Adrenal gland (tissue), 12 donors: ENCODE measurements around the gene BTLA. TPM values are rescaled to one million over a fixed set of nuclear protein-coding genes. Genes with fewer than 3 reads are reported as not detected.

ENCODE experiments used
- DNase-seq, 7 donors: peaks; one replicate each; pipeline ENCODE4 v3.0.0-alpha.2; 2019 to 2020
- H3K27ac ChIP-seq, 5 donors: fragments of 200-600 bp; sonication (generic) in 4 of 5; 1 replicate in 3 of 5; 2 replicates in 2 of 5; pipeline versions ENCODE4 v1.5.1 to v1.8.0; 2016 to 2020; ENCODE audit warnings: mild to moderate bottlenecking in 1 of 5
- H3K27me3 ChIP-seq: fragments of 200-600 bp; 2 replicates; pipeline ENCODE4 v1.8.0; 2021
- H3K36me3 ChIP-seq, 2 donors: fragments of 200-600 bp; replicated peaks in 1 of 2; 1 replicate in 1 of 2; 2 replicates in 1 of 2; pipeline versions ENCODE4 v1.5.1 to v1.8.0; 2018 to 2022
- H3K4me1 ChIP-seq, 2 donors: fragments of 200-600 bp; replicated peaks in 1 of 2; 1 replicate in 1 of 2; 2 replicates in 1 of 2; pipeline versions ENCODE4 v1.5.1 to v1.8.0; 2018 to 2021
- H3K4me3 ChIP-seq, 4 donors: fragments of 200-600 bp; sonication (generic) in 3 of 4; one replicate each; pipeline ENCODE4 v1.5.1; 2016 to 2018
- H3K9me3 ChIP-seq, 3 donors: fragments of 200-600 bp; sonication (generic) in 1 of 3; replicated peaks in 1 of 3; 1 replicate in 2 of 3; 2 replicates in 1 of 3; pipeline versions ENCODE4 v1.5.1 to v1.8.0; 2016 to 2021
- POLR2A ChIP-seq, 2 donors: fragments of 450-650 bp; IDR thresholded peaks; one replicate each; pipeline ENCODE4 v1.6.1; 2017; ENCODE audit warnings: antibody characterized with exemption in 2 of 2, mild to moderate bottlenecking in 2 of 2, moderate library complexity in 1 of 2
- WGBS, 4 donors: extraction: QIAGEN DNeasy Blood & Tissue Kit in 2 of 4; methylation state at CpG; one replicate each; pipeline versions ENCODE4 v1.1.5 to v1.1.7; 2013 to 2017; 5-methylcytosine and 5-hydroxymethylcytosine counted together
- intact Hi-C, 2 donors: fragments of 100-400 bp; cut with DNase I; formaldehyde crosslinking; loops; one replicate each; pipeline versions ENCODE4 v1.14.1 to v1.15.0; 2022 to 2023
- polyA plus RNA-seq, 3 donors: library from polyadenylated mRNA; stranded (reverse); fragments of 200-250 nt in 2 of 3; fragments of 350-450 nt in 1 of 3; fragmentation: Illumina TruSeq in 1 of 3; extraction: RNeasy Lipid Tissue Mini Kit (QIAGEN cat#74804) in 1 of 3; gene quantifications; one replicate each; pipeline ENCODE4 v1.2.3, GENCODE V29; 2013 to 2014
- total RNA-seq, 9 donors: library from RNA; depleted of rRNA in 4 of 9; stranded (reverse); fragments of >200 nt in 4 of 9; fragments of 120-200 nt in 1 of 9; fragmentation: NEBNext Ultra II Directional in 1 of 9; extraction: Animal tissue kit (Norgen Biotek cat#: 25700) in 1 of 9; gene quantifications; one replicate each; pipeline versions ENCODE4 v1.1.0 to v1.2.4, GENCODE V29; 2013 to 2023
- TF ChIP-seq, protein P1 (sequence below), 6 experiments: fragments of 450-650 bp in 4 of 6; fragments of 200-600 bp in 2 of 6; sonication (generic) in 1 of 6; IDR thresholded peaks; 1 replicate in 5 of 6; 2 replicates in 1 of 6; pipeline versions ENCODE4 v1.5.1 to v1.8.0; 2016 to 2021; ENCODE audit warnings: antibody characterized with exemption in 6 of 6, mild to moderate bottlenecking in 2 of 6, moderate library complexity in 1 of 6
- donor health status: healthy with polysubstance abuse.
- donor health status: Bipolar disorder and iron deficiency.
- donor health status: DM: yes; HTN: yes; CAD: no.
- donor health status: DM: no; HTN: no; CAD: no.
- donor health status: DM: no; HTN: no; CAD: no.
- donor health status: DM: yes; HTN: yes; CAD: no.

Gene BTLA
- total and polyA plus RNA-seq, 12 donors: 0.13 to 0.47 (median 0.22) TPM; not detected in 4

DNA sequence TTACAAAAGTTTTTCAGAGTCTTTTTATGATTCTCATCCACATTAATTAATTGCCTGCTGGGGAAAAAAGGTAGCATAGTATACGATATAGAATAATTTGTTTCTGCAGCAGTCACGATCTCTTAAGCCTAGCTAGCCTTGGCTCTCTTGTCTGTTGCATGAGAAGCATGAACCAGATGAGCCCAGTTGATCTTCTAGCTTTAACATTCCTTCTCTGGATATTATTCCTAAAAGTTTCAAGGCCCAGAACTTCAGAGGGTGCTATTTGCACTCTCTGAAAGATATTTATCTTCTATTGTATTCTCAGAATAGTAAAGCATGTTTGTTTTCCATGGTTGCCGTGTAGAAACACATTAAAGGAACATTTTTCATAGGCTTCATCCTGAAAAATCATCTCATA lies 69.3 kb downstream of the BTLA start:
- H3K27ac ChIP-seq: no peak overlapping the region
- TF ChIP-seq POLR2A (IDR thresholded peaks at IDR 0.05): no peak
- TF ChIP-seq, protein P1, sequence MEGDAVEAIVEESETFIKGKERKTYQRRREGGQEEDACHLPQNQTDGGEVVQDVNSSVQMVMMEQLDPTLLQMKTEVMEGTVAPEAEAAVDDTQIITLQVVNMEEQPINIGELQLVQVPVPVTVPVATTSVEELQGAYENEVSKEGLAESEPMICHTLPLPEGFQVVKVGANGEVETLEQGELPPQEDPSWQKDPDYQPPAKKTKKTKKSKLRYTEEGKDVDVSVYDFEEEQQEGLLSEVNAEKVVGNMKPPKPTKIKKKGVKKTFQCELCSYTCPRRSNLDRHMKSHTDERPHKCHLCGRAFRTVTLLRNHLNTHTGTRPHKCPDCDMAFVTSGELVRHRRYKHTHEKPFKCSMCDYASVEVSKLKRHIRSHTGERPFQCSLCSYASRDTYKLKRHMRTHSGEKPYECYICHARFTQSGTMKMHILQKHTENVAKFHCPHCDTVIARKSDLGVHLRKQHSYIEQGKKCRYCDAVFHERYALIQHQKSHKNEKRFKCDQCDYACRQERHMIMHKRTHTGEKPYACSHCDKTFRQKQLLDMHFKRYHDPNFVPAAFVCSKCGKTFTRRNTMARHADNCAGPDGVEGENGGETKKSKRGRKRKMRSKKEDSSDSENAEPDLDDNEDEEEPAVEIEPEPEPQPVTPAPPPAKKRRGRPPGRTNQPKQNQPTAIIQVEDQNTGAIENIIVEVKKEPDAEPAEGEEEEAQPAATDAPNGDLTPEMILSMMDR (IDR thresholded peaks at IDR 0.05): no peak
- WGBS, 4 donors: 71 to 88% (median 75%) methylated on average over 3 of the region's 3 CpGs
- DNase-seq: no peak
- H3K4me1 ChIP-seq: no peaks in the 10 kb centered on the region
- H3K27me3 ChIP-seq: no peaks in the 10 kb centered on the region
- H3K36me3 ChIP-seq: no peaks in the 10 kb centered on the region
- intact Hi-C loops: no loop called here
- no peaks in the 10 kb centered on the region for H3K9me3 ChIP-seq
- no peak overlapping the region for H3K4me3 ChIP-seq

DNA sequence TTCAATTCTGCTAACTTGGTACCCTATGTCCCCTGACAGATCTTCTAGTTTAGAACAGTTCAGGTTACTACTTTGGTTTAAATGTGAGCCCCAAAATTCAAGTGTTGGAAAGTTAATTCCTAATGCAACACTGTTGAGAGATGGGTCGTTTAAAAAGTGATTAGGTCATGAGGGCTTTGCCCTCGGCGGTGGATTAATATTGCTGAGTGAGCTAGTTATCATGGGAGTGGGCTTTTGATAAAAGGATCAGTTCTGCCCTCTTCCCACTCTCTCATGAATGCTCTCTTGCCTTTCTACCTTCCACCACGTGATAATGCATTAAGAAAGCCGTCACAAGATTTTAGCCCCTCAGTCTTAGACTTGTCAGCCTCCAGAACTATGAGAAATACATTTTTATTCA lies 72.1 kb downstream of the BTLA start:
- H3K9me3 ChIP-seq: no peaks in the 10 kb centered on the region
- no peaks in the 10 kb centered on the region for H3K36me3 ChIP-seq
- H3K4me3 ChIP-seq: no peak overlapping the region
- DNase-seq: no peak
- no peaks in the 10 kb centered on the region for H3K27me3 ChIP-seq
- TF ChIP-seq, protein P1 (IDR thresholded peaks at IDR 0.05): no peak
- no peak for TF ChIP-seq POLR2A (IDR thresholded peaks at IDR 0.05)
- H3K27ac ChIP-seq: no peak overlapping the region
- WGBS, 4 donors: 74 to 88% (median 81%) methylated on average over 5 of the region's 5 CpGs
- no peaks in the 10 kb centered on the region for H3K4me1 ChIP-seq
- intact Hi-C loops: no loop called here

DNA sequence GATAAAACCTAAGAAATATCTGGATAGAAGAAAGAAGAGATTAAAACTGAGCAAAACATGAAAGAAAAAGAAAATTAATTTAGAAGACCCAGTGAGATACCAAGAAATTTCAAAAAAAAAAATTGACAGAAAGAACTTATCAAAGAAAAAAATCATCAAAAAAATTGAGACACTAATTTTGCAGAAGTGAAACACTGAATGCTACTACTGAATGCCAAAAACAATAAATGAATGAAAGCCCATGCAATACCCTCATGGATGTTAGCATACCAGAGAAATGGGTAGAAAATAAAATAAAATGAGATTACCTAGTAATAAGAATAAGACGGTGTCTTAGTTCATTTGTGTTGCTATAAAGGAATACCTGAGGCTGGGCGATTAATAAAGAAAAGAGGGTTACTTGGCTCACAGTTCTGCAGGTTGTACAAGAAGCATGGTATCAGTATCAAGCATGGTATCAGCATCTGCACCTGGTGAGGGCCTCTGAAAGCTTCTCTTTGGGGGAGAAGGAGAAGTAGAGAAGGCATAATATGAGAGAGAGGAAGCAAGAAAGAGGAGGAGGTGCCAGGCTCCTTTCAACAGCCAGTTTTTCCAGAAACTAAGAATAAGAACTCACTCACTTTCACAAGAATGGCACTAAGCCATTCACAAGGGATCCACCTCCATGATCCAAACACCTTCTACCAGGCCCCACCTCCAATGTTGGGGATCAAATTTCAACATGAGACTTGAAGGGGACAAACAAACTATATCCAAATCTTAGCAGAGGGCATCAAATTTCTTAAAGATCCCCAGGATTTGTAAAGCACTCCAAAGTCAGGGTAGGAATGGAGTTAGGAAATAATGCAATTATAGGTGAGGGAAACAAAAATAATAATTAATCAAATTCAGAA lies 73.2 kb downstream of the BTLA start:
- H3K4me3 ChIP-seq: no peak overlapping the region
- no peaks in the 10 kb centered on the region for H3K9me3 ChIP-seq
- no peak for TF ChIP-seq POLR2A (IDR thresholded peaks at IDR 0.05)
- TF ChIP-seq, protein P1 (IDR thresholded peaks at IDR 0.05): no peak
- no peaks in the 10 kb centered on the region for H3K27me3 ChIP-seq
- no peaks in the 10 kb centered on the region for H3K36me3 ChIP-seq
- no peaks in the 10 kb centered on the region for H3K4me1 ChIP-seq
- WGBS, 4 donors: 87 to 92% (median 92%) methylated on average over 2 of the region's 2 CpGs
- intact Hi-C loops: no loop called here
- H3K27ac ChIP-seq: no peak overlapping the region
- DNase-seq: no peak

DNA sequence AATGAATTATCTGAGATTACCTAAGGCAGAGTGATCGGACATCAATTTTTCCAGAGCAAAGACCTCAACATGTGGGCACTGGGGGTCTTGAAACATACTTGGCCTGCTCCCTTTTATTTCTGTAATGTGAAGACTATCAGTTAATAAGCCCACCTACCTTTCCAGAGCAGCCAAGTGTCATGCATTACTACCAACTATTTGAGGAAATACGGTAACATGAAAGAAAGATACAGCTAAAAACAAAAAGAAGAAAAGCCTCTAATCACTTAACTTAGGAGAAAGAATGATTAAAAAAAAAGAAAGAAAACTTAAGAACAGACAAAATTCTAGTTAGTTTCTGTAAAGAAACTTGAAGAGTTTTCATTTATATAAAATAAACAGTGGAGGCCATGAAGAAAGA lies 73.9 kb downstream of the BTLA start:
- H3K36me3 ChIP-seq: no peaks in the 10 kb centered on the region
- TF ChIP-seq POLR2A (IDR thresholded peaks at IDR 0.05): no peak
- TF ChIP-seq, protein P1 (IDR thresholded peaks at IDR 0.05): no peak
- H3K9me3 ChIP-seq: no peaks in the 10 kb centered on the region
- no peak overlapping the region for H3K4me3 ChIP-seq
- 91 to 98% (median 95%) methylated on average over 2 of the region's 2 CpGs for WGBS, 4 donors
- H3K27me3 ChIP-seq: no peaks in the 10 kb centered on the region
- DNase-seq: no peak
- H3K27ac ChIP-seq: no peak overlapping the region
- intact Hi-C loops: no loop called here
- no peaks in the 10 kb centered on the region for H3K4me1 ChIP-seq
